Effector CD8-positive, alpha-beta T cell (primary cell): ENCODE measurements around the gene CDH1.

ENCODE experiments used
- DNase-seq: peaks from one replicate; lab custom pipeline; 2025; lab: John Stamatoyannopoulos, UW

CDH1 gene

DNA sequence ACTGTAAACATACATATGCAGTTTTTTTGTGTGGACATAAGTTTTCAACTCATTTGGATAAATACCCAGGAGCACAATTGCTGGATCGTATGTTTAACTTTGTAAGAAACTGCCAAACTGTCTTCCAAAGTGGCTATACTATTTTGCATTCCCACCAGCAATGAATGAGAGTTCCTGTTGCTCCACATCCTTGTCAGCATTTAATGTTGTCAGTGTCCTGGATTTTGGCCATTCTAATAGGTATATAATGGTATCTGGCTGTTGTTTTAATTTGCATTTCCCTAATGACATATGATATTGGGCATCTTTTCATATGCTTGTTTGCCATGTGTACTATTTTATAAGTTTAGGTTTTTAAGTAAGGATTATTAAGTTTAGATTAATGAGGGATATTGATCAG, 120.4 kb downstream of the CDH1 start:
- DNase-seq: no peak

DNA sequence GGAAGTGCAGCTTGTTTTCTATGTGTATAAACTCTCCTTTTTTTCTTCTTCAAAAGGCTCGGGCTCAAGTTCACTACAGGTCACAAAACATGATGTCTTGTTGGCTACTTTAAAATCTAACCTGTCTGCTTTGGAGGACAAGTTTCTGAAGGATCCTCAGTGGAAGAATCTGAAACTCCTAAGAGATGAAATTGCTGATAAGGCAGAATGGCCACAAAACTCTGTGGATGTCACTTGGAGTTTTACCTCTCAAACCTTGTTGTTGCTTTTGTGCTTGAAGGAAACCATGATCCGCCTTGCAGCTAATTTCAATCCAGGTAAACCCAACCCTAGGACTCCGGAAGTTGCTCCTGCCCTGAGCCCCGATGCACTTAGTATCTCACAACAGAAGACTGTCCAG, 122.7 kb downstream of the CDH1 start:
- DNase-seq: no peak

DNA sequence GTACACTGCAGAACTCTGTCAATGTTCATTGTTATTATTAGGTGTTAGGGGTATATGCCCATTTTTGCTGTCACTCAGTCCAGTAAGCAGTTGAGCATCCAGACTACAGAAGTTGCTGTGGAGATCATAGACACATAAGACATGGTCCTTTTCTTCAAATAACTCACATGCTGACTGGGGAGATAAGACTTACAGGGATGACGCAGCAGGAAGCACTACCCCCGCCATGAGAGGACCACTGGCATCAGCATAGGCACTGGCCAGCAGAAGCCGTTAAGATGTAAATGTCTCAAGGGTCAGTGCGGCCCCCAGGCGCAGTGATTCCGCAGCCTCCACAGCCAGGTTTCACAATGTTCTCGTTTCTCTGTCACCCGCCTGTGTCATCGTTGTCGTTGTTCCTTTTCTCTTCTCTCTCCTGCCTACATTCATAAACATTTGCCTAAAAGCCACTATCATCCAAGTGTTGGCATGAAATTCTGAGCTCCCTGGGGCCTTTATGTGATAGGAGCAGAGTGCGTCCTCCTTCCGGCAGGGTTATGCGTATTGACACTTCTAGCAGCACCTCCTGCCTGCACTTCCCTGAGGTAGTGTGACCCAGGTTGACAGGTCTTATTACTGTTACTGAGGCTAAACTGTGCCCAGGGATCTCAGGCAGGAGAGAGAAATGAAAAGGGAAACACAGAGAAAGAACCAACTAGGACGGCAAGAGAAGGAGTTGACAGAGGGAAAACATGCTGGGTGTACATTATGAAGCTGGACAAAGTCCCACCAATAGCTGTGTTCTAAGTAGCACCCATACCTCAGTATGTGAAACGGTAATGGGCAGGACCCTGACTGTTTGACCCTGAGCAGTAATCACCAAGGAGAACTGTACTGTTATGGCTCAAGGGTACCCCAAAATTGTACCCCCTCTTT, 124.1 kb downstream of the CDH1 start:
- DNase-seq: no peak

DNA sequence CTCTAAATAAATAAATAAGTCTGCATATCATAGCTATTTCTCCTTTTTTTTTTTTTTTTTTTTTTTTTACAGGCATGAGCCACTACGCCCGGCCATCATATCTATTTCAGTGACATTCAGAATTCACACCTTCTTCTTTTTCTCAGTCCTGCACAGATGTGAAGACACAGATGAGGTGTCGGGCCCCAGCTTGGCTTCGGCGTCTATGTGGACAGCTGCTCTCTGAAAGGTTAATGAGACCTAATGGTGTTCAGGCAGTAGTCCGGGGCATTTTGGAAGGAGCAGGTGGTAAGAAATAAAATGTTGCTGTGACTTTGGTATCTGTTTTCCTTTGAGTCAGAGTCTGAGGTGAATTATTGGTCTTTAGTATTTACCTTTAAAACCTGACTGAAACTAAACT, 129.8 kb downstream of the CDH1 start:
- DNase-seq: no peak

DNA sequence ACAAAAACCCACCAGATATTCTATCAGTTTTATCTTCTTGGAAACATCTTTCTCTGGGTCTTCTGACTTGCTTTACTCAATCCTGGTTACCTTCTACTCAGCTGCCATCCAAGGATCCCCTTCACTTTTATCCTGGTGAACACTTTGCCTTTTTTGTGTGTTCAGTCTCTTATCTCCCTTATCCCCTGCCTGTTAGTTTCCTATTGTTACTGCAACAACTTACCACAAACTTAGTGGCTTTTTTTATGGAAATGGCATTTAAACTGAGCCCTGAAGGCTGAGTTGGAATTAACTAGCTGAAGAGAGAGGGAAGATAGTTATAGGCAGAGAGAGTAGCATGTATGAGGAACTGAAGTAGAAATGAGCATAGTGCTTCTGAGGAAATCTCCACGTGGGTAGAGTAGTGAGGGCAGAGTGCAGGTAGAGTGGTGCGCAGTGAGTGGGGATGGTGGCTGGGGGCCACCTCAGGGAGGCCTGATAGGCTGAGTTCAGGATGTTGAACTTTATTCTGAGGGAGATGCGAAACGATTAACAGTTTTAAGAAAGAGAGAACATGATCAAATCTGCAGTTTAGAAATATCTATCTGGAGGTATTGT, 132.5 kb downstream of the CDH1 start:
- no peak for DNase-seq

DNA sequence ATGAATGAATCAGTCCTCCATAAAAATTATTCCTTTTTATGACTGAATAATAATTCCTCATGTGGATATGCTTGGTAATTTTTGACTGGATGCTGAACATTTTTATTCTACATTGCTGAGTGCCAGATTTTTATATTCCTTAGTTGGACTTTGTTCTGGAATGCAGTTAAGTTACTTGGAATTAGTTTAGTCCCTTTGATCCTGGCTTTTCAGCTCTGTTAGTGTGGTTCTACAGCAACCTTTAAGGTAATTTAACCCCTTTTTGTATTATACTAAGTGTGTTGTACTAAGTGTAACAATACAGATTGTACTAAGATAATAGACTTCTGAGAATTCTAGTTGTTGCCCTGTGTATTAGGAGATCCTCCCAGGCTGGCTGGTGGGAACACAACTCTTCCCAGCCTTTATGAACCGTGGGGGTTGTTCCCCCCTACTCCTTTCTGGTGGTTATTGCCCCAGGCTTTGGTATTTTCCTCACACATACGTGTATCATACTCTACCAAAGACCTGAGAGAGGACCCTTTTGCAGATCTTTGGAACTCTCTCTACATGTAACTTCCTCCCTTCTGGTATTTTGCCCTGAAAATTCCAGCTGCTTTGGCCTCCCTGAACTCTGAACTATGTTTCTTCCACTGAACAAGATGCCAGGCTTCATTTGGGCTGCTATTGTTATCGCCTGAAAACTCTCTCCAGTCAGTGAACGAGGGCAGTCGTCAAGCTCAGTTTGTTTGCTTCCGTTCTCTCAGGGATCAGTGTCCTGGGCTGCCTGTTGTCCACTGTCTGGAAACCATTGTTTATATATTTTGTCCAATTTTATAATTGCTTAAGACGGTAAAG, 136.8 kb downstream of the CDH1 start:
- no peak for DNase-seq

DNA sequence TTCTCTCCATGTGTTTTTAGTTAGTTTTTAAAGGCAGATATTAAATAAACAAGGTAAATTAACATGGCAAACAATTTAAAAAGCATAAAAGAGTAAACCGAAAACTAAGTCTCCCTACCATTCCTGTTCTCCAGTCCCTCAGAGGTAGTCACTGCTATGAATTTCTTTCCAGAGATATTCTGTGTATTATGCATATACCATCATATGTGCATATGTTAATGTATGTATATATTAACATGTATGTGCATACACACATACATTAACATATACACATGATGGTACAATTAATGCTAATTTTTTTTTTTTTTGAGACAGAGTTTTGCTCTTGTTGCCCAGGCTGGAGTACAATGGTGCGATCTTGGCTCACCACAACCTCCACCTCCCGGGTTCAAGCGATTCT, 138.8 kb downstream of the CDH1 start:
- DNase-seq: no peak

DNA sequence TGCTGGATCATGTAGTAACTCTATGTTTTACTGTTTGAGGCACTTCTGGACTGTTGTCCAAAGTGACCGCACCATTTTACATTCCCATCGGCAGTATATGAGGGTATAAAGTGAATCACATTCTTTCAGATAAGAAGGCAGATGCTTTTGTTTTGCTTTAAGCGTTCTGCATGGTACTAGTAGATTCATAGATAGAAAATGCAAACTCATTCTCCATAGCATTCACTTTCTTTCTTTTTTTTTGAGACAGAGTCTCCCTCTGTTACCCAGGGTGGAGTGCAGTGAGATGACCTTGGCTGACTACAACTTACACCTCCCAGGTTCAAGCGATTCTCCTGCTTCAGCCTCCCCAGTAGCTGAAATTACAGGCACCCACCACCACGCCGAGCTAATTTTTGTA, 146.6 kb downstream of the CDH1 start:
- DNase-seq: no peak

DNA sequence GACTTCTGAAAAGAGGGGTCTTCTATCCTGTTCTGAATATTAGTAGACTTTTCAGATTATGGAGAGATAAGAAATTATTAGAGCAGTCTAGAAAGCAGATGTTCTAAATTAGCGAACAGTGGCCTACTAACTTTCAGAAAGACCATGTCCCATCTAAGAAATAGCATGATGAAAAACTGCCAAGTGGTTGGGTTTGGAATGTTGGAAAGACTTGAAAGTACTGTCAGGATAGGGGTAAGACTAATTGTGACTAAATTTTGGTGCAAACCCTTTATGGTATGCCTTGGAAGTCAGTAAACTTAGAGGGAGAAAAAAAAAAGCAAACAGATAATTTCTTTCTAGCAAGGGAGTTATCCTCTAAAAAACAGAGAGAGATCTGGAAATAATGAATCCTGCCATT, 147.3 kb downstream of the CDH1 start:
- DNase-seq: no peak
